Stimulated activated CD4-positive, alpha-beta T cell treated with anti-CD3 and anti-CD28 coated beads, Interleukin-4, amount 100 ng/mL, for 24 hours (primary cell): ENCODE measurements around the gene EXD1.

Source experiments
- DNase-seq: peaks from one replicate; pipeline ENCODE4 v3.0.0-alpha.2; 2020

Gene EXD1

DNA sequence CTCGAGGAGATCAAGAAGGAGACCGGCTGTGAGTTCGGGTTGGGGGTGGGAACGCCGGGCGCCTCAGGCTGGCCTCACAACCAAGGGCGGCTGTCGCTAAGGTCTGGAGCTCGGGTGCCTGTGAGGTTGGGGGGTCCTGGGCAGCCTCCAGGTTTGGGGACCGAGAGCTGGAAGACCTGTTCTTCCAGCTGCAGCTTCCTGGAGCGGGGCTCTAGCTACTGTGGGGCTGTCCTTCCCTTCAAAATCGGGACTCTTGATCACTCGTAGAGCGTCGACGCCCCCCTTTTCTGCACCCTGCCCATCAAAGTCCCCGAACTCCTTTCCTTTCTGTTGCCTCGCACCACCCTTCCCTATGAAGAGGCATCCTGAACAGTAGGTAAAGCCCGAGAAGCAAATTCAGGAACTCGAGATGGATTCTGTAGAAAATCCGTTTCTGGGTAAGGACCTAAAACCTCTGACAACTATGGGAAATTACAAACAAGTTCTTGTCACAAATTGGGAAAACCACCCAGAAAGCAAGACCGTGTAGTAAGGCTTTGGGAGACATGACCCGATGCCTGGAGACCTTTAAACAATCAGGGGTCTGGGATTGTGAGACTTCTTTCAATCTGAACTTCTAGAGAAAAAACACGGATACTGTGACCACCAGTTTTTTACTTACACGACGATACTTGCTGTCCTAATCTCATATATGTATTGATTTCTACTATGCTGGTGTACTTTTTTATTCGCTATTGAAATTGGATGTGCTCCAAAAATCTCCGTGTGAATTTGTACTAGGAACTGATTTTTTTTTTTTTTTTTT is 1.1 kb upstream of the EXD1 start:
- DNase-seq = no peak

DNA sequence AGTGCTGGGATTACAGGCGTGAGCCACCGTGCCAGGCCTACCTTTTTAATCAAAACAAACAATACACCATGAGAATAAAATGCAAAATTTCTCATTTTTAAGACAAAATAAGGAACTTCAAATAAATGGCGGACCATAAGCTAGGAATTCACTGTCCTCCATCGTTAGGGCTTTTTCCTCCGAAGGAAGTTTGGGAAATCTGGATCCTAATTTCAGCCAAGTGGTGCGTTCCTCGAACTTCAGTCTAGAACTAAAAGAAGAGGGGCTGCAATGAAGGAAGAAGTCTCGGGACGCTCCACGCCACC is 260 bp downstream of the EXD1 start:
- DNase-seq = no peak

DNA sequence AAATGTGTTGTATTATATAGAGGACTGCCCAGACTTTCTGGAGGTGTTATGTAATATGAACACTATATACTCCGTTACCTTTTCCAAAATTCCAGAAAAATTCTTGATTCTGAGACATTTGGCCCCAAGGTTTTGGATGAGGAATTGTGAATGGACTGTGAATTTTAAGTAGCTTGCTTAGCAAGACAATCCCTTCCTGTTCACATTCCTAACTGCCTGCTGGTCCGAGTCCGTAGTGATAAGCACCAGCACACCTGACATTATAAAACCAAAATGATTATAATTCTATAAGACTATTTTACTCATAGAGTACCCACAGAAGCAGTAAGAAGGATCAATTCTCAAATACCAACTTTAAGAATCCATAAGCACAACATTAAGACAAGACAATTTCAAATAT is 11.2 kb downstream of the EXD1 start:
- no peak for DNase-seq

GRCh38 chr15:41218851-41219250 is 11.7 kb downstream of the EXD1 start:
- DNase-seq = no peak

DNA sequence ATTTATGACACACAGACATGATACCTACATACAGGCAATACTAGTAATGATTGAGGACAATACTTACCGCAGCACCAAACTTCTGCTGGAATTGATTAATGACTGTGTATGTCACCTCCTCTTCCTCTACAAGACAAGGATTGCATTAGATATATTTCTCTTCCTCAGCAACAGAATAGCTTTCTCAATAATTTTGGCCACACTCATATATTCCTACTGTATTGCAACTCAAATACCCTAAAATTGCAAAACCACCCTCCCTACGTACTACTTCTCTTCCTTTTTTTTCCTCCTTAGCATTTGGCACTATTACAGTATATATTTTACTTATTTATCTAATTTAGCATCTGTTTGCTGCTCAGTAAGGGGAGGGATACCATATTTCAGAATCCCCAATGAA is 14.8 kb downstream of the EXD1 start:
- no peak for DNase-seq

DNA sequence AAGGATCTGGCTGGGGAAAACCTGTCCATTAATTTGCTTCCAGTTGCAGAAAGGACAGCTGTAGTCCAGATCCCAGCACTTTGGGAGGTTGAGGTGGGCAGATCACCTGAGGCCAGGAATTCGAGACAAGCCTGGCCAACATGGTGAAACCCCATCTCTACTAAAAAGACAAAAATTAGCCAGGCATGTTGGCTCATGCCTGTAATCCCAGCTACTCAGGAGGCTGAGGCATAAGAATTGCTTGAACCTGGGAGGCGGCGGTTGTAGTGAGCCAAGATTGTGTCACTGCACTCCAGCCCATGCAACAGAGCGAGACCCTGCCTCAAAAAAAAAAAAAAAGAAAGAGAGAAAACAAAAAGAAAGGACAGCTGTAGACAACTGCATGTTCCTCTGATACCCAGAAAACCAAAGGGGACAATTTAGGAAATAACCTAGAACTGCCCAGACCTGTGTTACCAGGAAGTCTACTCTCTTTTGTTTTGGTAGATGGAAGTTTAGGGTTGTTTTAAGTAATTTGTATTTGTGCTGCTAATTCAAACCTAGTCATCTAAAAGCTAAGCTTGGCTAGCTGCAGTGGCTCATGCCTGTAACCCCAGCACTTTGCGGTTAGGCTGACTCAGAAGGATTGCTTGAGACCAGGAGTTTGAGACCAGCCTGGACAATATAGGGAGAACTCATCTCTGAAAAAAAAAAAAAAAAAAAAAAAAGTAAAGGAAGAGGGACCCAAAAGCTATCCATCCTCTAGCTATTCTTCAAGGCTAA is 22.7 kb downstream of the EXD1 start:
- DNase-seq = no peak

- no peak for DNase-seq
Measured at GRCh38 chr15:41205315-41205714, 25.2 kb downstream of the EXD1 start.

DNA sequence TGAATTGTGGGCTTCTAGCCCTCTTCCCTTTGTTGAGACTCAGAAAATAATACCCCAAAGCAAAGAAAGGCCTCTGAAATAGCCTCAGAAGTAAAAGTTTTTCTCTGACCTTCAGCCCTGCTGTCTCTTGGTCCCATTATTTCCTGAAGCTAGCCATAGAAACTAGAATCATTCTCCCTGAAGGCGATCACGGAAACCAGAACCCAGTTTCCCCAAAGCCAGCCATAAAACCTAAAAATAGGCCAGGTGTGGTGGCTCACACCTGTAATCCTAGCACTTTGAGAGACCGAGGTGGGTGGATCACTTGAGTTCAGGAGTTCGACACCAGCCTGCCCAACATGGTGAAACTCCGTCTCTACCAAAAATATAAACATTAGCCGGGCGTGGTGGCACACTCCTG is 27.2 kb downstream of the EXD1 start:
- no peak for DNase-seq

DNA sequence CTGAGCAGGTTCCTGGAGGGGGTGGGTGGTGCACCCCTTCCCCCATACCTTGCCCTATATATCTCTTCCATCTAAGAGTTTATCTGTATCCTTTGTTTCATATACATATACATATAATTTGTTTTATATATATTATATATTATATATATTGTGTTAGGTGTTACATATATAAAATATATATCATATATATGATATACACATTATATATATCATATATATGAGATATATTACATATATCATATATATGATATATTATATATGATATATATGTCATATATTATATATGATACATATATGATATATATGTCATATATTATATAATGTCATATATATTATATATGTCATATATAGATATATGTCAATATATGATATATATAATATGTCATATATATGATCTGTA is 31.1 kb downstream of the EXD1 start:
- no peak for DNase-seq

DNA sequence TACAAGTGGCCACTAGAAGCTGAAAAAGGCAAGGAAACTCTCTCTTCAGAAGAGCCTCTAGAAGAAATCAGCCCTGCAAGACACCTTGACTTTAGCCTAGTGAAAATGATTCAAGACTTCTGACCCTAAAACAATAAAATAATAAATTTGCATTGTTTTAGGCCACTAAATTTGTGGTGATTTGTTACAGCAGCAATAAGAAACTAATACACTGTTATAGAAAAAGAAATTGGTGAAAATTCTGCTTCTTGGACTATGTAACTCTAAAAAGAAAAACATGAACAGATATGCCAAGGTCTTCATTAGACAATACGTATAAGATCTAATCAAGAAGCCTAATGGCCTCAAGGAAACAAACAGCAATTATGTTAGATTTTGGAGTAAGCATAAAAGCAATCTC is 36.1 kb downstream of the EXD1 start:
- no peak for DNase-seq

DNA sequence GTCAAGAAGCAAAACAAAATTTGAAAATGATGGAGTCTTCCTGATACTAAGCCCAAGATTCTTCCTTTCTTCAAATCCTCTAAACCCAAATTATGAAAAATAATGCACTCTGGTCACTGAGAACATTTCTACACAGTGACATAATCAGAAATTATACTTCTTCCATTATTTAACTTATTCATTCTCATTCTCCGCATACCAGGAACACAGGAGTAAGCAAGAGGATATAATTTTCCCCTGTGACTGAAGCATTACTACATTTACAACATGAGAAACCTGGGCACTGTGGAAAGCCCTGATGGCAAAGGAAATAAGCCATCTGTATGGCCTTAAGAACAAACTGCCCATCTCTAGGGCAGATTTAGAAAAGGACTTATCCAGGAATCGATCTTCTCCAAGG is 47.0 kb downstream of the EXD1 start:
- no peak for DNase-seq

DNA sequence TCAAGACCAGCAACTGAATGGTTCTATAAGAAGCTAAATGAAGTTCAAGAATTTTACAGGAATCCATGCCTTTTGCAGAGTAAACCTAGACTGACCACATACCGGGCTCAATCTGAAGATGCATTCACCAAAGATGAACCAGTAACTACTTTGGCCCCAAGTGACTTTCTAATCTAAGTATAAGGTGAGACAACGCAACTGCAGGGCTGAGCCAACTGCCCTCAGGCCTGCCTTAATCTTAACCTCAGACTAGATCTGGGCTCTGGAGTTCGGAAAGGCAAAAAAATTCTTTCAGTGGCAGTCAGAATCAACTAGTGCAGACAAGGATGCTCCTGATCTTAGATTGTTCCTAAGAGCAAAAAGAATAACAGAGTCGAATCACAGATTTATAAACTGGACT is 48.3 kb downstream of the EXD1 start:
- DNase-seq = no peak

DNA sequence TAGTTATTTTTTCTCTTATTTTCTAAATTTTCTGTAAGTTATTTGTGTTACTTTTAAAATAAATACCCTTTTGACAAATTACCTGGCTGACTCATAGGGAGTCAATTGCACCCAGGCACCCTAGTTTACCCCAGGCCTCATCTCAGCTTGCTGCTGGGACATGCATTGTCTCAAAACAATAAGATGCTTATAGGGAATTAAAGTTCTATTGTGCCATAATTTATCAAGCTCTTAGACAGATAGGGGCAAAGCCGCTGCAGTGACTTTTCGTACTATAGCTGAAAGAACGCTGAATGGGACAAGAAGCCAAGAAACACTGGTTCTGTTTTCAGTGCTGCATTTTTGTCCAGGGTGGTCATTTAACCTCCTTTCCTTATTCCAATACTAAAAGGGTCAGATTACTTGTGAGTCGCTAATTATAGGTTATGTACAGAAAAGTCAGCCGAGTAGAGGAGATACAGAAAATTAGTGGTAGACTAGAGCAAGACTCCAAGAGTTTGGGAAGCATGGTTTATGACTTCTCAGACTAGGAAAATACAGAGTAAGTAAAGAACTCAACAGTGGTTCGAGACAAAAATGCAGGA is 50.3 kb downstream of the EXD1 start:
- DNase-seq = no peak

DNA sequence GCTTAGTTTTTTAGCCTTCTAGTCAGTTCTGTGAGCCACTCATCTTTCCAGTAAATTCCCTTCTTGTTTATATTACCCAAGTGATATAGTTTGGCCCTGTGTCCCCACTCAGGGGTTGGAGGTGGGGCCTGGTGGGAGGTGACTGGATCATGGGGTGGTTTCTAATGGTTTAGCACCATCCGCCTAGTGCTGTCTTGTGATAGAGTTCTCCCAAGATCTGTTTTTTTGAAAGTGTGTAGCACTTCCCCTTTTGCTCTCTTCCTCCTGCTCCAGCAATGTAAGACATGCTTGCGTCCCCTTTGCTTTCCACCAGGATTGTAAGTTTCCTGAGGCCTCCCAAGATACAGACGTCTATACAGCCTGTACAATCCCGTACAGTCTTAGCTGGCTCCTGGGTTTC is 60.8 kb downstream of the EXD1 start:
- no peak for DNase-seq

- DNase-seq = no peak
Measured at GRCh38 chr15:41169086-41169485, 61.5 kb downstream of the EXD1 start.

DNA sequence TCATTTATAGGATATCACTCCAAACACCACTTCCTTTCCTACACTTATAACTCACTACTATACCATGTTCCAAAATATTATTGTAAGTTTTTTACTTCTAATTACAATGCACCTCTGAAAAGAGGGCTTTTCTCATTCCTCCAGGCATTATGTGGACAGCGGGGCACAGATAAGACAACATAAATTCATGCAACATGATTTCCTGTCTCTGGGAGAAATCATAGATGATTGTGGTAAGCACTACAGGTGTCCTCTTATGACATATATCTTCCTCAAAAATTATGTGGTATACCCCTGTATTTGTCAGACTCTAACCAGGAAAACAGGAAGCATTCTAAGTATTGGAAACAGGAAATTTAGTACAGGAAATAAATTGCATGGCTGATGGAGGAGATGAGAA is 68.8 kb downstream of the EXD1 start:
- no peak for DNase-seq

DNA sequence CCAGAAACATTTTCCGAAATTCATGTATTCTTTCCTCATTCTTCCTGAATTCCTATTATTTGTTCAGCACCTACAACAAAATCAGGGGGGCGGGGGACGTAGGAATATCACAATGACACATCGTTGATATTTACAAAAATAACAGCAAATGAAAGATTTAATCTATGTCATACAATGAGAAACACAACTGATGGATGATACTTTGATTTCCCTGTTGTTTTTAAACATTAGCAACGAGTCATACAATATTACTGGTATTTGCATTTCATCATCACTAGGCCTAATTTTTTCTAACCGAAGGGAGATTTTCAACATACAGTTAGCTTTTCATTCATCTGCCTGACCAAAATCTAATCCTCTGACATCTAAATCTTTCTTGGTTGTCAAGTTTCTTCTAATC is 69.2 kb downstream of the EXD1 start:
- DNase-seq = no peak

- no peak for DNase-seq
Measured at GRCh38 chr15:41160639-41161315, 69.8 kb downstream of the EXD1 start.

DNA sequence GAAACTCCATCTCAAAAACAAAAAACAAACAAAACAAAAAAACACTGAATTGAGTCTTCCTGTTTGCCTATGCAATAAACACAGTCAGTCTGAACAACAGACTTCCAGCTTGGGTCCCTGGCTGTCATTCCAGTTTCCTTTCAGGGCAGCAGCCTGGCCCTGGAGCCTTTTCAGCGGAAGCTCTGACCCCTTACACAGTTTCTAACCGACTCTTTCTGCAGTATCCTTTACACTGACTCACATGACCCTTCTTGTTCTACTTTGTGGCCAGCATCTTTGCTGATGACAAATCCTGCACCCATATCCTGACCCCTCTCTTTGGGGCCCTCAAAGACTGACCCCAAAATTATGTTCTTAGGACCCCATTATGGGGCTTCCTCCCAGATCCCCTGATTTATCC is 76.1 kb downstream of the EXD1 start:
- no peak for DNase-seq

GRCh38 chr15:41153733-41154132 is 76.8 kb downstream of the EXD1 start:
- DNase-seq = no peak

DNA sequence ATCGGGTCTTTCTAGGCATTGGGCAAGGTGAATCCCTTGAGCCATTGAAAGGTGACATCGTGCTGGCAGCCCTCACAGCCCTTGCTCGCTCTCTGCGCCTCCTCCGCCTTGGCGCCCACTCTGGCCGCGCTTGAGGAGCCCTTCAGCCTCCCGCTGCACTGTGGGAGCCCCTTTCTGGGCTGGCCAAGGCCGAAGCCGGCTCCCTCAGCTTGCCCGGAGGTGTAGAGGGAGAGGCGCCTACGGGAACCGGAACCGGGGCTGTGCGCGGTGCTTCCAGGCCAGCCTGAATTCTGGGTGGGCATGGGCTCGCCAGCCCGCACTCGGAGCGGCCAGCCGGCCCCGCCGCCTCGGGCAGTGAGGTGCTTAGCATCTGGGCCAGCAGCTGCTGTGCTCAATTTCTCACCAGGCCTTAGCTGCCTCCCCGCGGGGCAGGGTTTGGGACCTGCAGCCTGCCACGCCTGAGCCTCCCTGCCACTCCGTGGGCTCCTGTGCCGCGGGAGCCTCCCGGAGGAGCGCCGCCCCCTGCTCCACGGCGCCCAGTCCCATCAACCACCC is 79.0 kb downstream of the EXD1 start:
- no peak for DNase-seq

GRCh38 chr15:41150279-41150678 is 80.3 kb downstream of the EXD1 start:
- no peak for DNase-seq

DNA sequence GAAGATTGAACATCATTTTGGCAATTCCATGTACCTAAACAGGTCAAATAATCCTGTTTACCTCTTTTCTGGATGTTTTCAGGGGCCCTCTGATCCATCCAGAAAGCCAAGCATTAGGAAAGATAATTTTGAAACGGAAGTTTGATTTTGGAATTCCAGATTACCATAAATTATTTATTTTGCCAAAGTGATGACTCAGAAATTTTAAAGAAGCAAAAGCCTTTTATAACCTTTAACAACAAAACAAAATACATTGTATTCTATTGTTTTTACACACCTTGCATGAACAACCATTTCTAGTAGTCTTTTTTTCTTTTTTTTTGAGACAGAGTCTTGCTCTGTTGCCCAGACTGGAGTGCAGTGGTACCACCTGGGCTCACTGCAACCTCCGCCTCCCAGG is 82.5 kb downstream of the EXD1 start:
- no peak for DNase-seq

DNA sequence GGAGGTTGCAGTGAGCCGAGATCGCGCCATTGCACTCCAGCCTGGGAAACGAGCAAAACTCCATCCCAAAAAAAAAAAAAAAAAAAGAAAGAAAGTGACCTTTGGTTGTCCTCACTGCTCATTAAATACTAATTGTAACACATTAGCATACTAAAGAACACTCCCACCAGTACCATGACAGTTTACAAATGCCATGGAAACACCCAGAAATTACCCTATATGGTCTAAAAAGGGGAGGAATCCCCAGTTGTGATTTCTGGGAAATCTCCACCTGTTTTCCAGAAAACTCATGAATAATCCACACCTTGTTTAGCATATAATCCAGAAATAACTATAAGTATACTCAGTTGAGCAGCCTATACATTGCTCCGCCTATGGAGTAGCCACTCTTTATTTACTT is 90.9 kb downstream of the EXD1 start:
- no peak for DNase-seq
